HG03025 (cell line): ENCODE results near the gene ZAP70.
"Not testable (repeated sequence)": the region's sequence is repeated elsewhere in the genome, so short reads cannot be mapped to it uniquely, and the experiment has no call there.

Source experiments
- ATAC-seq: cut with Tn5 transposase; IDR thresholded peaks from one replicate; pipeline ENCODE4 v1.9.1; 2021; ENCODE audit warnings: mild to moderate bottlenecking, moderate library complexity; ENCODE audit not compliant: unreplicated experiment, low FRiP score

ZAP70 gene

GRCh38 chr2:97713296-97714083, at the start of gene ZAP70:
Gene ZAP70 (plus strand): TSS chr2:97713576. CDS start chr2:97724037, 10,461 bp downstream.
- no peak for ATAC-seq

GRCh38 chr2:97663626-97663961, 49.8 kb upstream of the ZAP70 start:
- ATAC-seq, result no peak

- peak; percentile 83 for ATAC-seq
Observed at GRCh38 chr2:97663962-97664635, 49.3 kb upstream of the ZAP70 start, which contains the start of gene ACTR1B. Gene ACTR1B (minus strand): TSS chr2:97664044. CDS start chr2:97663890, 154 bp downstream.

- ATAC-seq, result no peak
Observed at GRCh38 chr2:97664636-97664970, 48.8 kb upstream of the ZAP70 start.

- no peak for ATAC-seq
Observed at GRCh38 chr2:97669448-97669847, 43.9 kb upstream of the ZAP70 start, which contains the start of gene C2orf92. Gene C2orf92 (plus strand): TSS chr2:97669713. CDS start chr2:97669789, 76 bp downstream.

GRCh38 chr2:97670471-97670870, 42.9 kb upstream of the ZAP70 start:
- no peak for ATAC-seq

- ATAC-seq, result no peak
Observed at GRCh38 chr2:97671526-97671925, 41.9 kb upstream of the ZAP70 start.

- ATAC-seq, result not testable (repeated sequence)
Observed at GRCh38 chr2:97672606-97673140, 40.7 kb upstream of the ZAP70 start.

GRCh38 chr2:97673182-97673914, 40.0 kb upstream of the ZAP70 start:
- no peak for ATAC-seq

GRCh38 chr2:97673915-97674283, 39.5 kb upstream of the ZAP70 start:
- ATAC-seq, result no peak

- ATAC-seq, result no peak
Observed at GRCh38 chr2:97675430-97676113, 37.8 kb upstream of the ZAP70 start.

GRCh38 chr2:97676620-97677019, 36.8 kb upstream of the ZAP70 start:
- ATAC-seq, result no peak

- no peak for ATAC-seq
Observed at GRCh38 chr2:97677480-97677879, 35.9 kb upstream of the ZAP70 start.

- no peak for ATAC-seq
Observed at GRCh38 chr2:97678298-97678697, 35.1 kb upstream of the ZAP70 start.

- not testable (repeated sequence) for ATAC-seq
Observed at GRCh38 chr2:97687235-97687634, 26.1 kb upstream of the ZAP70 start.

GRCh38 chr2:97688062-97688827, 25.1 kb upstream of the ZAP70 start:
- ATAC-seq, result no peak

- ATAC-seq, result no peak
Observed at GRCh38 chr2:97691166-97691565, 22.2 kb upstream of the ZAP70 start.

- no peak for ATAC-seq
Observed at GRCh38 chr2:97693476-97693875, 19.9 kb upstream of the ZAP70 start.

GRCh38 chr2:97695744-97696143, 17.6 kb upstream of the ZAP70 start:
- ATAC-seq, result no peak
